Measurements from ENCODE around the gene LRFN3. TPM values are rescaled to one million over a fixed set of nuclear protein-coding genes. Genes with fewer than 3 reads are reported as not detected.

The LRFN3 gene
- total and polyA plus RNA-seq, 2 of the 4 experiments (the other 2 are of a cell fraction), result 0.36 to 4.8 TPM

- WGBS, 2 experiments (ENCODE audit: extremely low coverage in 2 of 2, insufficient read length in 1 of 2), result 93% methylated on average over 38 of the region's 55 CpGs; no CpG with 5 or more reads in 1 of the 2 experiments
Observed at GRCh38 chr19:35939307-35940077, 3.3 kb downstream of the LRFN3 start.

More at GRCh38 chr19:35939307-35940077, 3.3 kb downstream of the LRFN3 start:
- peaks cover 9% of the 10 kb centered on the region for H3K9me1 ChIP-seq (ENCODE audit: insufficient read depth, low read length)
- no peak overlapping the region for H3K56ac ChIP-seq (ENCODE audit: extremely low read depth, insufficient read depth, low read length)
- H3K36me3 ChIP-seq (ENCODE audit: control insufficient read depth, insufficient read depth, low read length), result peaks cover 8% of the 10 kb centered on the region; the same call in 1 of the 2 replicates
- H3K4me1 ChIP-seq (ENCODE audit: control insufficient read depth, insufficient read depth, low read length), result peaks cover 8% of the 10 kb centered on the region
- H3K9ac ChIP-seq (ENCODE audit: low read depth, low read length), result no peak overlapping the region
- BruUV-seq (replicated peaks), result no TSS peak
- no peak overlapping the region for H2AK5ac ChIP-seq (ENCODE audit: low read depth, low read length)
- H2BK15ac ChIP-seq (ENCODE audit: low read depth, low read length), result no peak overlapping the region
- H3K4me2 ChIP-seq (ENCODE audit: low read depth, low read length), result no peak overlapping the region
- H2BK120ac ChIP-seq (ENCODE audit: low read depth, low read length), result no peak overlapping the region
- no peaks in the 10 kb centered on the region for H3K27me3 ChIP-seq (ENCODE audit: control insufficient read depth, insufficient read depth, low read length)
- ChIA-PET CTCF (no interaction called here), POLR2A (ENCODE audit: unreplicated experiment) (no interaction called here)
- in situ Hi-C loops (cut with MboI; ENCODE audit: low sequenced_read_pairs) (no loop called here), intact Hi-C loops (cut with micrococcal nuclease) (loop anchor here (5.0 kb wide), 1 partner anchor 113 kb away; the partner anchor contains the start of genes THAP8 and WDR62), dilution Hi-C loops (cut with HindIII; ENCODE audit: low sequenced_read_pairs, unreplicated experiment) (no loop called here)
- H2AFZ ChIP-seq (replicated peaks; ENCODE audit: low read length, poor library complexity), result no peak overlapping the region
- no peak overlapping the region for H4K8ac ChIP-seq (ENCODE audit: low read depth in 2 of 2, low read length in 2 of 2)
- no peak overlapping the region for H3K27ac ChIP-seq (ENCODE audit: insufficient read depth, low read length)
- no peak for TF ChIP-seq POLR2A (IDR thresholded peaks at IDR 0.05; ENCODE audit: low read depth, low read length)
- no peak for TF ChIP-seq MAFK (IDR thresholded peaks at IDR 0.05; ENCODE audit: low read depth, low read length)
- no peak for TF ChIP-seq FOS (IDR thresholded peaks at IDR 0.05; ENCODE audit: low read depth, low read length)
- TF ChIP-seq SMC3 (IDR thresholded peaks at IDR 0.05; ENCODE audit: low read depth, low read length), result no peak
- TF ChIP-seq MAZ (IDR thresholded peaks at IDR 0.05; ENCODE audit: borderline replicate concordance, low read depth, low read length), result no peak
- TF ChIP-seq USF2 (IDR thresholded peaks at IDR 0.05; ENCODE audit: low read depth, low read length), result no peak
- no peak for TF ChIP-seq CHD1 (IDR thresholded peaks at IDR 0.05; ENCODE audit: low read depth, low read length)
- no peak for TF ChIP-seq RAD21 (IDR thresholded peaks at IDR 0.05; ENCODE audit: low read length)
- no peak for TF ChIP-seq RFX5 (IDR thresholded peaks at IDR 0.05; ENCODE audit: low read depth, low read length)
- TF ChIP-seq NFE2L2 (IDR thresholded peaks at IDR 0.05; ENCODE audit: low read depth, low read length), result no peak
- no peak overlapping the region for H2BK20ac ChIP-seq (ENCODE audit: low read depth, low read length)
- ATAC-seq (ENCODE audit: low read depth) (no peak), DNase-seq (no peak)
- H3K79me1 ChIP-seq (ENCODE audit: low read depth in 1 of 2, low read length in 2 of 2), result peaks cover 15 to 31% of the 10 kb centered on the region in 2 experiments
- H2AK9ac ChIP-seq (replicated peaks; ENCODE audit: low read depth, low read length, poor library complexity), result no peak overlapping the region
- H4K5ac ChIP-seq (ENCODE audit: low read depth, low read length), result no peak overlapping the region
- H2BK5ac ChIP-seq (ENCODE audit: low read depth, low read length, poor library complexity, severe bottlenecking), result no peak overlapping the region
- H3K14ac ChIP-seq (replicated peaks; ENCODE audit: low read depth, low read length), result no peak overlapping the region
- H3K18ac ChIP-seq (ENCODE audit: low read depth, low read length), result no peak overlapping the region
- no peak overlapping the region for H3K23ac ChIP-seq (ENCODE audit: low read depth, low read length)
- H4K91ac ChIP-seq (ENCODE audit: insufficient read depth, low read depth, low read length), result no peak overlapping the region
- peaks cover 17% of the 10 kb centered on the region; the same call in 1 of the 2 replicates for H4K20me1 ChIP-seq (ENCODE audit: insufficient read depth, low read length)
- H3K4ac ChIP-seq (ENCODE audit: low read depth, low read length), result no peak overlapping the region
- no peaks in the 10 kb centered on the region for H3K9me3 ChIP-seq (ENCODE audit: control insufficient read depth, insufficient read depth, low read length)
- H3K4me3 ChIP-seq (ENCODE audit: insufficient read depth, low read depth, low read length), result no peak overlapping the region
